H9 (cell line): Measurements from ENCODE around the gene PTPRF. TPM values are rescaled to one million over a fixed set of nuclear protein-coding genes. Genes with fewer than 3 reads are reported as not detected.

Experiments used
- DNase-seq: peaks from one replicate; pipeline ENCODE4 v3.0.0-alpha.2; 2017
- H2AFZ ChIP-seq: one replicate; pipeline ENCODE4 v1.6.1; 2013; ENCODE audit warnings: mild to moderate bottlenecking, low read length, control low read depth, moderate library complexity
- H2AK5ac ChIP-seq: 2 replicates; pipeline ENCODE4 v1.6.1; 2013; ENCODE audit warnings: low read length, control low read depth, mixed read lengths; ENCODE audit not compliant: insufficient read length
- H2BK120ac ChIP-seq: one replicate; pipeline ENCODE4 v1.6.1; 2013; ENCODE audit warnings: low read depth, mild to moderate bottlenecking, low read length, control low read depth, inconsistent platforms; ENCODE audit not compliant: poor library complexity, severe bottlenecking
- H2BK12ac ChIP-seq: 2 replicates; pipeline ENCODE4 v1.6.1; 2013; ENCODE audit warnings: low read length, control low read depth, mixed read lengths, low read depth; ENCODE audit not compliant: insufficient read length
- H2BK15ac ChIP-seq: 2 replicates; pipeline ENCODE4 v1.6.1; 2013; ENCODE audit warnings: low read depth, low read length, control low read depth
- H2BK20ac ChIP-seq: one replicate; pipeline ENCODE4 v1.6.1; 2013; ENCODE audit warnings: low read depth, mild to moderate bottlenecking, low read length, control low read depth, inconsistent platforms; ENCODE audit not compliant: poor library complexity, severe bottlenecking
- H2BK5ac ChIP-seq: 2 replicates; pipeline ENCODE4 v1.6.1; 2013; ENCODE audit warnings: low read length, control low read depth, mixed read lengths; ENCODE audit not compliant: insufficient read length
- H3K14ac ChIP-seq: 2 replicates; pipeline ENCODE4 v1.6.1; 2013; ENCODE audit warnings: low read length, control low read depth; ENCODE audit not compliant: insufficient read depth
- H3K18ac ChIP-seq: 2 replicates; pipeline ENCODE4 v1.6.1; 2013; ENCODE audit warnings: low read depth, mild to moderate bottlenecking, mixed read lengths, low read length, control low read depth; ENCODE audit not compliant: insufficient read length
- H3K23ac ChIP-seq: 2 replicates; pipeline ENCODE4 v1.6.1; 2013; ENCODE audit warnings: low read length, control low read depth, mixed read lengths, low read depth; ENCODE audit not compliant: insufficient read length
- H3K23me2 ChIP-seq: 2 replicates; pipeline ENCODE4 v1.6.1; 2013; ENCODE audit warnings: low read depth, mild to moderate bottlenecking, mixed read lengths, low read length, control low read depth; ENCODE audit not compliant: insufficient read length, poor library complexity, severe bottlenecking
- H3K27ac ChIP-seq: 2 replicates; pipeline ENCODE4 v1.5.1; 2013; ENCODE audit warnings: low read length, control low read depth, mixed read lengths, low read depth; ENCODE audit not compliant: insufficient read length
- H3K27me3 ChIP-seq: 2 replicates; pipeline ENCODE4 v1.6.1; 2013; ENCODE audit warnings: low read length, control low read depth, inconsistent platforms; ENCODE audit not compliant: insufficient read depth
- H3K4ac ChIP-seq: 2 replicates; pipeline ENCODE4 v1.6.1; 2013; ENCODE audit warnings: low read depth, mild to moderate bottlenecking, control low read depth, inconsistent platforms, low read length, moderate library complexity
- H3K4me1 ChIP-seq: 2 replicates; pipeline ENCODE4 v1.6.1; 2013; ENCODE audit warnings: low read length, control low read depth, inconsistent platforms; ENCODE audit not compliant: insufficient read depth
- H3K4me2 ChIP-seq: 2 replicates; pipeline ENCODE4 v1.6.1; 2013; ENCODE audit warnings: low read length, control low read depth, mixed read lengths; ENCODE audit not compliant: insufficient read length, insufficient read depth
- H3K56ac ChIP-seq: 2 replicates; pipeline ENCODE4 v1.6.1; 2013; ENCODE audit warnings: low read depth, mild to moderate bottlenecking, mixed read lengths, low read length, control low read depth; ENCODE audit not compliant: insufficient read length
- H3K79me1 ChIP-seq: 2 replicates; pipeline ENCODE4 v1.6.1; 2013; ENCODE audit warnings: low read depth, mild to moderate bottlenecking, moderate library complexity, low read length, control low read depth, inconsistent platforms; ENCODE audit not compliant: insufficient read depth, poor library complexity, severe bottlenecking
- H3K79me2 ChIP-seq: 2 replicates; pipeline ENCODE4 v1.6.1; 2013; ENCODE audit warnings: low read length, control low read depth, inconsistent platforms; ENCODE audit not compliant: insufficient read depth
- H3K9ac ChIP-seq: 2 replicates; pipeline ENCODE4 v1.6.1; 2013; ENCODE audit warnings: low read length, control low read depth, mixed read lengths; ENCODE audit not compliant: insufficient read length; ENCODE audit errors: extremely low read depth
- H3K9me3 ChIP-seq: one replicate; pipeline ENCODE4 v1.6.1; 2013; ENCODE audit warnings: low read depth, low read length, inconsistent platforms; ENCODE audit not compliant: control insufficient read depth
- H3T11ph ChIP-seq: one replicate; pipeline ENCODE4 v1.6.1; 2013; ENCODE audit warnings: mild to moderate bottlenecking, low read length, control low read depth, inconsistent platforms
- H4K20me1 ChIP-seq: one replicate; pipeline ENCODE4 v1.6.1; 2013; ENCODE audit not compliant: control insufficient read depth, insufficient read length, insufficient read depth
- H4K5ac ChIP-seq: 2 replicates; pipeline ENCODE4 v1.6.1; 2013; ENCODE audit warnings: low read depth, mild to moderate bottlenecking, mixed read lengths, low read length, control low read depth; ENCODE audit not compliant: insufficient read length
- H4K8ac ChIP-seq: replicated peaks from 2 replicates; pipeline ENCODE4 v1.6.1; 2013; ENCODE audit warnings: low read length, control low read depth, mixed read lengths, low read depth; ENCODE audit not compliant: insufficient read length
- H4K91ac ChIP-seq: 2 replicates; pipeline ENCODE4 v1.6.1; 2013; ENCODE audit warnings: low read depth, mild to moderate bottlenecking, moderate library complexity, mixed read lengths, low read length, control low read depth; ENCODE audit not compliant: insufficient read length
- H3K27ac Mint-ChIP-seq, 3 experiments: 2 replicates in 2 of 3; 3 replicates in 1 of 3; pipeline ENCODE4 v1.8.0; 2020 to 2021; ENCODE audit warnings: mixed read lengths in 3 of 3, mild to moderate bottlenecking in 1 of 3, moderate library complexity in 1 of 3
- H3K27me3 Mint-ChIP-seq: 2 replicates; pipeline ENCODE4 v1.8.0; 2021; ENCODE audit warnings: low read depth, mild to moderate bottlenecking, moderate library complexity, mixed read lengths
- H3K36me3 Mint-ChIP-seq, 3 experiments: 2 replicates in 2 of 3; 3 replicates in 1 of 3; pipeline ENCODE4 v1.8.0; 2020 to 2021; ENCODE audit warnings: low read depth in 3 of 3, mixed read lengths in 3 of 3; ENCODE audit not compliant: insufficient read depth in 1 of 3
- H3K4me1 Mint-ChIP-seq, 2 experiments: 2 replicates each; pipeline ENCODE4 v1.8.0; 2020; ENCODE audit warnings: mixed read lengths in 2 of 2
- H3K4me3 Mint-ChIP-seq, 2 experiments: 2 replicates in 1 of 2; 3 replicates in 1 of 2; pipeline ENCODE4 v1.8.0; 2020 to 2021; ENCODE audit warnings: mild to moderate bottlenecking in 2 of 2, mixed read lengths in 2 of 2, moderate library complexity in 1 of 2
- H3K9me3 Mint-ChIP-seq, 2 experiments: 2 replicates in 1 of 2; 3 replicates in 1 of 2; pipeline ENCODE4 v1.8.0; 2020; ENCODE audit warnings: mild to moderate bottlenecking in 2 of 2, mixed read lengths in 2 of 2, moderate library complexity in 1 of 2
- WGBS: extraction: QIAGEN DNeasy Blood & Tissue Kit; methylation state at CpG from one replicate; pipeline ENCODE4 v1.1.7; 2013; ENCODE audit warnings: missing lambda C conversion rate, low lambda C conversion rate, mixed read lengths; ENCODE audit not compliant: insufficient read length; ENCODE audit errors: extremely low coverage; 5-methylcytosine and 5-hydroxymethylcytosine counted together
- total RNA-seq: library from RNA; stranded (reverse); gene quantifications from 2 replicates; pipeline ENCODE4 v1.2.1, GENCODE V29; 2021
- TF ChIP-seq, protein P1 (sequence below): fragments of 200-600 bp; sonication (generic); conservative IDR thresholded peaks from 3 replicates; pipeline ENCODE4 v1.8.0; 2021; ENCODE audit warnings: antibody characterized with exemption, mild to moderate bottlenecking

The PTPRF gene
- total RNA-seq, 1 experiment from 2014 or later: 193 TPM

DNA sequence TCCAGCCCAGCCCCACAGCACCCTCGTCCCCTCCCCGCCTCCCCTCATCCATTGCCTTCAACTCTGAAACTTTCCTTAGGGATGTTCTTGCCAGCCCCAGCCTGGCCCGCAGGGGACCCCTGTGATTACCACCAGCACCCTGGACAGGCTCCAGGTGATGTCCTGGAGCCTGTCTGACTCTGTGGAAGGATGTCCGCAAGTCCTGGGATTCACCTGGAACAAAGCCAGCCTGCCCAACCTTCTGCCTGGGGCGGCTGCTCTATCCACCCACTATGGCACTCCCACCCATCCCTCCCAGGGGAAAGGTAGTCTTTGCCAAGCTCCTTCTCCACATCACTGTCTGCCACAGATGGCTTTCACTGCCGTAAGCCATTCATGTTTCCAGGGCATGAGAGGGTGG is 24.4 kb upstream of the PTPRF start:
- Histone ChIP-seq H2BK5ac (no peak overlapping the region), H2BK12ac (no peak overlapping the region), H4K8ac (no peak overlapping the region), H2AK5ac (no peak overlapping the region), H3K4me1 (no peaks in the 10 kb centered on the region; the same call in 1 of the 2 replicates), H3K79me1 (no peaks in the 10 kb centered on the region), H3K27me3 (no peaks in the 10 kb centered on the region), H3K79me2 (no peaks in the 10 kb centered on the region), H3K9me3 (no peaks in the 10 kb centered on the region), H3K23ac (no peak overlapping the region), H4K91ac (no peak overlapping the region), H3K56ac (no peak overlapping the region), H3K4me2 (no peak overlapping the region), H3K23me2 (no peaks in the 10 kb centered on the region), H3K14ac (no peak overlapping the region), H2AFZ (no peak overlapping the region), H3K4ac (no peak overlapping the region), H2BK20ac (no peak overlapping the region), H3T11ph (no peak overlapping the region), H4K20me1 (no peaks in the 10 kb centered on the region), H4K5ac (no peak overlapping the region), H2BK120ac (no peak overlapping the region), H3K18ac (no peak overlapping the region), H2BK15ac (no peak overlapping the region), H3K27ac (no peak overlapping the region), H3K9ac (no peak overlapping the region)
- WGBS: no CpG with 5 or more reads among the region's 6 CpGs
- Mint-ChIP-seq H3K27me3 (peaks cover 9% of the 10 kb centered on the region), H3K27ac (no peak overlapping the region; a peak in 1 of 7 replicates), H3K4me1 (peaks cover 18 to 20% of the 10 kb centered on the region in 2 experiments), H3K4me3 (no peak overlapping the region), H3K9me3 (peaks cover 2 to 3% of the 10 kb centered on the region in 2 experiments; a peak in 3 of 5 replicates), H3K36me3 (peaks cover 0 to 2% (median 0%) of the 10 kb centered on the region in 3 experiments; a peak in 1 of 7 replicates)
- DNase-seq: no peak
- TF ChIP-seq, protein P1, sequence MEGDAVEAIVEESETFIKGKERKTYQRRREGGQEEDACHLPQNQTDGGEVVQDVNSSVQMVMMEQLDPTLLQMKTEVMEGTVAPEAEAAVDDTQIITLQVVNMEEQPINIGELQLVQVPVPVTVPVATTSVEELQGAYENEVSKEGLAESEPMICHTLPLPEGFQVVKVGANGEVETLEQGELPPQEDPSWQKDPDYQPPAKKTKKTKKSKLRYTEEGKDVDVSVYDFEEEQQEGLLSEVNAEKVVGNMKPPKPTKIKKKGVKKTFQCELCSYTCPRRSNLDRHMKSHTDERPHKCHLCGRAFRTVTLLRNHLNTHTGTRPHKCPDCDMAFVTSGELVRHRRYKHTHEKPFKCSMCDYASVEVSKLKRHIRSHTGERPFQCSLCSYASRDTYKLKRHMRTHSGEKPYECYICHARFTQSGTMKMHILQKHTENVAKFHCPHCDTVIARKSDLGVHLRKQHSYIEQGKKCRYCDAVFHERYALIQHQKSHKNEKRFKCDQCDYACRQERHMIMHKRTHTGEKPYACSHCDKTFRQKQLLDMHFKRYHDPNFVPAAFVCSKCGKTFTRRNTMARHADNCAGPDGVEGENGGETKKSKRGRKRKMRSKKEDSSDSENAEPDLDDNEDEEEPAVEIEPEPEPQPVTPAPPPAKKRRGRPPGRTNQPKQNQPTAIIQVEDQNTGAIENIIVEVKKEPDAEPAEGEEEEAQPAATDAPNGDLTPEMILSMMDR: no peak
